HG03108 (cell line): ENCODE results near the gene RMND1.

Experiments
- ATAC-seq: cut with Tn5 transposase; IDR thresholded peaks from one replicate; pipeline ENCODE4 v1.9.1; 2021; ENCODE audit warnings: moderate library complexity; ENCODE audit not compliant: unreplicated experiment

Gene RMND1, protein sequence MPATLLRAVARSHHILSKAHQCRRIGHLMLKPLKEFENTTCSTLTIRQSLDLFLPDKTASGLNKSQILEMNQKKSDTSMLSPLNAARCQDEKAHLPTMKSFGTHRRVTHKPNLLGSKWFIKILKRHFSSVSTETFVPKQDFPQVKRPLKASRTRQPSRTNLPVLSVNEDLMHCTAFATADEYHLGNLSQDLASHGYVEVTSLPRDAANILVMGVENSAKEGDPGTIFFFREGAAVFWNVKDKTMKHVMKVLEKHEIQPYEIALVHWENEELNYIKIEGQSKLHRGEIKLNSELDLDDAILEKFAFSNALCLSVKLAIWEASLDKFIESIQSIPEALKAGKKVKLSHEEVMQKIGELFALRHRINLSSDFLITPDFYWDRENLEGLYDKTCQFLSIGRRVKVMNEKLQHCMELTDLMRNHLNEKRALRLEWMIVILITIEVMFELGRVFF

DNA sequence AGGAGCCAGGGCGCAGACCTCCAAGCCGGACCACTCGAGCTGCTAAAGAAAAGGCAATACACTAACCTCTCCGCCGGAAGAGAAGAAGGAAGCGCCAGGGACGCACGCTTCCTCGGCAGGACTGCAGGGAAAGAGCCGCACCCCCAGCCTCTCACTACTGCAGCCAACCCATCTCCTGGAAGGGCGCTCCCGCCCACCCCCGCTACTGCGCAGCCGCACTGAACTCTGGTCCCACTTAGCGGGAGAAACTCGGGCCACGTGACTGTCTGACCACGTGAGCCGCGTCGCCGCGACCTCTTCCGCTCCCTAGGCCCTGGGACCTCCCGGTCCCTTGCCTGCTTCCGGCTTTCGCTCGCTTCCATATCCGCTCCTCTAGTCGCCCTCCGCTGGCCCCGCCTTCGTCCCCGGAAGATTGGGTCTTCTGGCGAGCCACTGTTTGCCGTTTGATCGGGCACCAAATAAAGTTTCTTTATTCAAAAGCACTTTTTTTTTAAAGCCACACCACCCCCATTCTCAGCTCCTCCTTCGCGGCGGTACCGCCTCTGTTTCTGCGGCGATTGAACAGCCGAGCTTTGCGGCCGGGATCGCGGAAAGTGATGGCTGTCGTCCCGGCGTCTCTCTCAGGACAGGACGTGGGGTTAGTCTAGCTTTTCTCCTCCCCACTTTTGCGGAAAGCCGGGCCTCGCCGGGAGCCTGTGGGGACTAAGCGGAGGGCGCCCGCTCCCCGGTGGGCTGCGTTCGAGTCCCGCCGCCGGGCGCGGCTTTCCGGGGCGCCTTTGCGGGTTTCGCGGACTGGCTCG is at the start of gene RMND1:
Gene RMND1, minus strand, starts transcription at position 177 of the 800 bp plus-strand sequence. CDS start 6,315 bp downstream, outside the sequence.
- ATAC-seq, result peak; percentile 97

DNA sequence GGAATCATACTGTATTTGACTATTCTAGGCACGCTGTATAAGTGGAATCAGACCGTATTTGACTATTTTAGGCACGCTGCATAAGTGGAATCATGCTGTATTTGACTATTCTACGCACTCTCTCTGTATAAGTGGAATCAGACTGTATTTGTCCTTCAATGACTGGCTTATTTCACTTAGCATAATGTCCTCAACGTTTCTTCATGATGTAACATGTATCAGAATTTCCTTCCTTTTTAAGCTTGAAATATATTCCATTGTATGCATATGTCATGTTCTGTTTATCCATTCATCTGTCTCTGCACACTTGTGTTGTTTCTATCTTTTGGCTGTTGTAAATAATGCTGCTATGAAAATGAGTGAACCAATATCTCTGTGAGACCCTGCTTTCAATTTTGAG is 47.6 kb upstream of the RMND1 start:
- ATAC-seq, result no peak

DNA sequence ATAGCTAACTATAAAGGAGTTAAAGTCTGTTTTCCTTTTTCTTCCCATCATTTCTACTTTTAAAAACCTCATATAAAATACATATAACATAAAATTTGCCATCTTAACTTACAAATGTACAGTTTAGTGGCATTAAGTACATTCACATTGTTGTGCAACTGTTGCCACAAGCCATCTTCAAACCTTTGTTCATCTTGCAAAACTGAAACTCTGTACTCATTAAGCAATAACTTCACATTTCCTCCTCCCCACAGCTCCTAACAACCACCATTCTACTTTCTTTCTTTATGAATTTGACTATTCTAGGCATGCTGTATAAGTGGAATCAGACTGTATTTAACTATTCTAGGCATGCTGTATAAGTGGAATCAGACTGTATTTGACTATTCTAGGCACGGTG is 46.4 kb upstream of the RMND1 start:
- ATAC-seq, result peak; percentile 72

DNA sequence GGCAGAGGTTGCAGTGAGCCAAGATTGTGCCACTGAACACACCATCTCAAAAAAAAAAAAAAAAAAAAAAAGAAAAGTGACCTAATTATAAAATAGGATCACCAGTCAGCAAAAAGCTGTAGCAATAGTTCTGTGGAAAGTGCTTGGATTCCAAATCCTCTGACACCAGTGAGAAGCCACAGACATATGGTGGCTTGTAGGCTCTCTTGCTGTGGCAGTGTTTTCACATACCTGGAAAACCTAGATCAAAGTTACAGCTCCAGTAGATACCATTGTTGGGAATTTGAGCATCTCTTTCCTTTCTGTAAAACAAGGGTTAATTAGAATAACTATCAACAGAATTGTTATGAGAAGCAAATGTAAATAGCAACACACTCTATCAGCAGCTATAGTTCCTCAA is 46.0 kb upstream of the RMND1 start:
- no peak for ATAC-seq

DNA sequence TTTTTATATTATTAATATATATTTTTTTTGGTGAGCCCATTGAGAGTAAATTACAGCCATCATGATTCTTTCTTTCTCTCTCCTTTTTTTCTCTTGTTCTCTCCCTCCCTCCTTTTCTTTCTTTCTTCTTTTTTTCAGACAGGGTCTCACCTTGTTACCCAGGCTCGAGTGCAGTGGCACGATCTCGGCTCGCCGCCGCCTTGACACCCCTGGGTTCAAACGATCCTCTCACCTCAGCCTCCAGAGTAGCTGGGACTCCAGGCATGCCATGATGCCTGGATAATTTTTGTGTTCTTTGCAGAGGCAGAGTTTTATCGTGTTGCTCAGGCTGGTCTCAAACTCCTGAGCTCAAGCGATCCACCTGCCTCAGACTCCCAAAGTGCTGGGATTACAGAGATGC is 43.5 kb upstream of the RMND1 start:
- no peak for ATAC-seq

DNA sequence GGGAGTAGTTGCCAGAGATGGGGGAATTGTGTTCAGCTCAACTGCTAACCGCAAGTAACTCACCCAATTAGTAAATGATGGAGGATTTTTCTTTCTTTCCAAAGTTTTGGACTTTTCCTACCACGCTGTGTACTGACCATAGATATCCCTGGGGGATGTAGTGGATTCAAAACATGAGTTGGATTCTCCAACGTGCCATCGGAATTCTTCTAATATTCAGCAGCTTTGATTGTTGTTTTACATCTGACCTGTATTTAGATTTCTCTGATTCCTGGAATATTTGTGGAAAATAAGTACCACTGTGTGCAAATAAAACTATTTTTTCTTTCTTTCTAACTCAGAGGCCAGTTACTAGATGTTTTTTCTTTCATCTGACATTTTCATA is 43.0 kb upstream of the RMND1 start:
- ATAC-seq, result no peak

DNA sequence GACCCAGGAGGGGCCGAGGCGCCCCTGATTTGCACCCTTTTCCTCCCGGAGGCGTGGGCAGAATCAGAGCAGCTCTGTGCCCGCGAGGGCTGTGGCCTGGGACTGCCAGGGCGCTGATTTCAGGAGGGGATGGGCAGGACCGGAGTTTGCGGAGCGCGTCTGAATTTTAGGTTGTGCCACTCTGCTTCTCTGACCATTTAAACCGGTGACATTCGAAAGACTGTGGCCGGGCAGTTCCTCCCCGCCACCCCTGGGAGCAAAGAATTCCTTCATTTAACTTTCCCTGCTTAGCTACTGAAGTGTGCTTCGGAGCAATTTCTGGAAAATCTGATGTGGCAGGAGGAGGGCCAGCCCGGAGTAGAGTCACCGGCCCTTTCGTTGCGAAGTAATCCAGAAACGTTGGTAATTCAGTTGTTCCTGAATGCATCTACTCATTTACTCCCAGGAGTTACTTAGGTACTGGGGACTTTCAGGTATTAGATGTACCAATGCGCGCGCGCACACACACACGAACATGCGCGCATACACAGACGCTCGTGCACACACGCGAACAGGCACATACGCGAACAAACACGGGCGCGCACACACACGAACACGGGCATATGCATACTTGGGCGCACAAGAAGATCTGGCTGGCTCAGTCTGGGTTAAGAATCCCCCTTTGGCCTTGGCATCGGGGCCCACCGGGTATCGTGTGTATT is 42.5 kb upstream of the RMND1 start:
- ATAC-seq, result no peak

DNA sequence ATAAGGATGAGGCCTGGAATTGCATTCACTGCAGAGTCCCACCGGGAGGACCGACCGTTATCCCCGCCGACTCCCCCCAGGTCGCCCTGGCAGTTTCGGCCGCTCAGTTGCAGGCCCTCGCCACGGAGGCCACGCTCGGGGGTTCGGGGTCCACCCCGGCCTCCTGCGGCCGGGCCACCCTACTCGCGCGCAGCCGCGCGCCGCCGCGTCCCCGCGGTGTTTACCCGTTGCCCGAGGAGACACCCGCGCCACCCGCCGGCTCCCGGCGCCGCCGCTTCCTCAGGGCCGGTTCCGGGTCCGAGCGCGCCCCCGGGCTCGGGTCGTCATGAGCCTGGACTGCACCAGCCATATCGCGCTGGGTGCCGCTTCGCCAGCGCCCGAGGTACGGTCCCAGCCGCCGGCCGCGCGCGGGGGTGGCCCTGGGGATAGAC is 41.9 kb upstream of the RMND1 start, which contains the start of gene CCDC170:
Gene CCDC170, plus strand, starts transcription at position 214 of the 431 bp plus-strand sequence. Its CDS starts 112 bp downstream, at position 326.
- ATAC-seq, result no peak

DNA sequence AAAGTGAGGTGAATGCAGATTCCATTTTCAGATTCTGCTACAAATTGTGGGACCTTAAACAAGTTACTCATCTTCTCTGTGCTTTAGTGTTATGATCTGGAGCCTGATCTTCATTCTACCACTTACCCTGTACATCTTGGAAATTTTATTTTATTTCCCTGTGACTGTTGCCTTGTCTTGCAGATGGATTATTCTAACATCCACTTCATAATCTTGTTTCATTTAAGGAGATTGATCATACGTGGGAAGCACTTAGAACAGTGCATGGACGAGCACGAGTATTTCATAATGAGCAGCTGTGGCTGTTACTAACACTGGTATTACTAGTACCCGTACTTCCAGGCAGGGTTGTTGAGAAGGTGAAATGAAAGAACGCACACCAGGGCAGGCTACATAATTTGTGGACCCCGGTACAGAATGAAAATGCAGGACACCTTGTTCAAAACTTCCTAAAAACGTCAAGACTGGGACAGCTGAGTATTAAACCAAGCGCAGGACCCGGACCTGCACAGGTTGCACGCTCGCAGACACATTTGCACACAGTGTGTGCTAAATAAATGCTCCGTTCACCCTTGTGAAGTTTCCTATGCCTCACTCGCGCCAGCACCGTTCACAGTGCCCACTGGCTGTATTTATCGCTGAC is 41.4 kb upstream of the RMND1 start:
- no peak for ATAC-seq

DNA sequence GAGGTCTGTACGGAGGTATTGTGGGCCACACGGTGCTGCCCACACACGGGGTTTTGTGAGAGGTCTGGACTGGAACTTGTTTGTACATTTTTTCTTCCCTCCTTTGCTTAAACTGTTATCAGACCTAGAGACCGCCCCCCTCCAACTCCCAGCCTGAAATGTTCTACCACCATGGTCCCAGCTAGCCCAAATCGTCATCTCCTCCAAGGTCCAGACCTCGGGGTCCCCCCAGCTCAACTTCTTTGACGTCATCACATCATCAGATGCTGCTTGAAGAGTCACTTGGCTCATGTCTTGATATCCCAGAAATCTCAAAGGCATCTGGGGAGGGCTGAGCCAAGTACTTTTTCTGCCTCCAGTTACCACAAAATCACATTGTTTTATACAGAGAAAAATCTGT is 39.1 kb upstream of the RMND1 start:
- ATAC-seq, result no peak

DNA sequence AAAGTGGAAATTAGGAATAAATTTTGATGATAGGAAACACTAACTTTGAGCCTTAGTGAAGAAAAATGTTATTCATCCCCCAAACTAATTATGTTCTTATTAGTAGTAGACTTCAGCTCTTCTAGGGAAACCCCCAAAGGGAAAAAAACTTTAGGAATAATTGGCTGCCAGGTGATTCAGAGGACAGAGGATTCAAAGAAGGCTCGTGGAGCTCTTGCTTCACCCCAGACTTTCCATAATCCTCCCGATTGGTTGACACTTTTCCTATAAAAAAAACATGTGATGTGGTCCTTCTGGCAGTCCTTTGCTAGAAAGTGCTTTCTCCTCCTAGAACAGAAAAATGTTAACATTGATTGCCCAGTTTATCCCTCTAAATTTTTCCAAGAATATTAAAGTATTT is 36.3 kb upstream of the RMND1 start:
- ATAC-seq, result no peak

DNA sequence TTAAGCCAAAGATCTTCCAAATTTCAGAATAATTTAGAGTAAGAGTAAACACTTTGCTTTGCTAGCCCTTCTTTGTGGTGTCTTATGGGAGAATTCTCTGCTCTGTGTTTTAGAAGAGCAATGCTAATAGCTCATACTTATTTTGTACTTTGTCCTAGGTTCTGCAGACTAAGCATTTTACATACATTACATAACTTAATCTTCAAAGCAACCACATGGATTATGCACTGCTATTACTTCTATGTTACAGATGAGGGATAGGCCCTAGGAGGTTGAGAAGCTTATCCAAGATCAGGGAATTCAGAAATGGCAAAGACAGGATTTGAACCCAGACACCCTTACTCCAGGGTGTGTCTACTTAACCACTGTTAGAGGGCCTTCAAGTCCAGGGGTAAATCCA is 32.1 kb upstream of the RMND1 start:
- ATAC-seq, result no peak

DNA sequence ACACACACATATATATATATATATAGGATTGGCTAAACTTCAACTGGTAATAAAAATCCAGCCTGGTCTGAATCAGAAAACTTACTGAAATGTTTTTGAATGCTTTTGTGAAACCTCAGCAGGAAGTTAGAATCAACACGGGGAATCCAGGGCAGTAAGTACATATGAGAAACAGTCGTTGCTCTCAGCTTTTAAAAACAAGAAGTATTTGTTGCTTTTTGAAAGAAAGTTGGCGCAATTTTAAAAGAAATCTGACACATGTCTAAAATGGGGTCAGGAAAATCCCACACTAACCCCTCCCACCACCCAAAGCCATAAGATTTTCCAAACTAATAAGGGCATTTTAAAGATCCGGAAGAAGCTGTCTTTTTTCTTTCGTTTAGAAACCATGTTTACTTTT is 30.4 kb upstream of the RMND1 start:
- peak; percentile 55 for ATAC-seq

DNA sequence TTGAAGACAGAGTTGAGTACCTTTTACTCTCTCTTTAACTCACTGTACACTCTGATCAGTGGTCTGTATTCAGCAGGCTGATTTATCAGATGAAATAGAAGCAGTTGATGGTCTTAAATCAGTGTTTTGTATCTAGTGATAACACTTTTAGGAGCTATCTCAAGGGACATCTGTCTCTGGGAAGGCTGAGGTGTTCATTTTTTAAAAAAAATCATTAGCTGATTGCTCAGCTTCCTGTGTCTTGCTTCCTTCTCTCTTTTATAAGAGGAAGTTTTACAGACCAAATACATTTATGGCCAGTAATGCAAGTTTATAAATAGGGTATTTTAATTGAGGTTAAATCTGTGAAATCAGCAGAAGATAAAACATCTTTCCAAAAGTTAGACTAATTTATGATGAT is 29.9 kb upstream of the RMND1 start:
- ATAC-seq, result peak; percentile 18

DNA sequence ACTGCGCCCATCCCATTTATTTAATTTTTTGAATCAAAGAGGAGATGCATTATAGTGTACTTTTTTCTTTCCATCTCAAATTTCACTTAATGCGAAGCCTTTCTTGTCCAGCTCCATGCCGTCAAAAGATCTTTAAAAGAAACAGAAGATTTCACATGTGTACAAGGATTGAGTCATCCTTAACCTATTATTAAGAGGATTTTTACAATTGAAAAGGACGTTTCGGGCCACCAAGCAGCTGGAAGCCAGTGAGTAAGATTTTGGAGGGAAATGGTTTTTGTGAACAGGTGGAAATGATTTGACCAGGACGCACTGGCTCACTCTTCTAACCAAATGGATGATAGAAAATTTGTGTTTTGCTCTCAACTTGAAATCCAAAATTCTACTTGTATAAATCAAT is 26.7 kb upstream of the RMND1 start:
- no peak for ATAC-seq

DNA sequence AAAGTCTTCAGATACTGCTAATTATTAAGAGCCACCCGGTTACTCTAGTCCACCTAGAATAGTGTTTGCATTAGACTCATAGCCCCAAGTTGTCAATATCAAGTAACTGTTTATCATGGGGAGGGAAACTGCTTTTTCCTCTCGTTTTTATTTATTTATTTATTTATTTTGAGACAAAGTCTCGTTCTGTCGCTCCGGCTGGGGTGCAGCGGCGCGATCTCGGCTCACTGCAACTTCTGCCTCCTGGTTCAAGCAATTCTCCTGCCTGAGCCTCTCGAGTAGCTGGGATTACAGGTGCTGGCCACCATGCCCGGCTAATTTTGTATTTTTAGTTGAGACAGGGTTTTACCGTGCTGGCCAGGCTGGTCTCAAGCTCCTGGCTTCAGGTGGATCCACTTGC is 25.8 kb upstream of the RMND1 start:
- ATAC-seq, result no peak

DNA sequence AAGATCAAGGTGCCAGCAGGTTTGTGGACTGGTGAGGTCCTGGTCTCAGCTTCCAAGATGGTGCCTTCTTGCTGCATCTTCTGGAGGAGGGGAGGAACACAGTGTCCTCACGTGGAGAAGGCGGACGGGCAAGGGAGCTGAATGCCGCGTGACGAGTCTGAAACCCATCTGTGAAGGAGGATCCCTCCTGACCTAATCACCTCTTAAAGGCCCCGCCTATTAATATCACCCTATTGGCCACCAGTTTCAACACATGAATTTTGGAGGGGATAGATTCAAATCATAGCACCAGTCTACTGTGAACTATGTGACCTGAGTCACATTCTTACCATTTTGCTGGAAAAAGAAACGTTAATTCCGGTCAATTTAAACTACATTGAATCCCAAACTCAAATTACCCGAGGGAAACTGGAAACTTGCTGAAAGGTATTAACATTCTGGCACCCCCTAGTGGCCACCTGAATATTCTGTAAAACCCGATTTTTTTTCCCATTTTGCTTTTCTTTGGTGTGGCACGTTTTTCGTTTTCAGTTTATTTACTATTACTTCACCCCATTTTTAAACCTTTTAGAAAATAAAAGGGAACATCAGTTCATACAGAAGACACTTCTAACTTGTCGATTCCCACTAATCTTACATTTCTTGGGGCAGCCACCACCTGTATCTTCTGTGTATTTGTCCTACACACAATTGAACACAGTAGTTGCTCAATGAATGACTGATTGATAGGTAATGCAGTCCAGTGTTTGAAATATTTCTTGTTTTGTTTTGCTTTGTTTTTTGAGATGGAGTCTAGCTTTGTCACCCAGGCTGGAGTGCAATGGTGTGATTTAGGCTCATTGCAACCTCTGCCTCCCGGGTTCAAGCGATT is 24.0 kb upstream of the RMND1 start:
- no peak for ATAC-seq

DNA sequence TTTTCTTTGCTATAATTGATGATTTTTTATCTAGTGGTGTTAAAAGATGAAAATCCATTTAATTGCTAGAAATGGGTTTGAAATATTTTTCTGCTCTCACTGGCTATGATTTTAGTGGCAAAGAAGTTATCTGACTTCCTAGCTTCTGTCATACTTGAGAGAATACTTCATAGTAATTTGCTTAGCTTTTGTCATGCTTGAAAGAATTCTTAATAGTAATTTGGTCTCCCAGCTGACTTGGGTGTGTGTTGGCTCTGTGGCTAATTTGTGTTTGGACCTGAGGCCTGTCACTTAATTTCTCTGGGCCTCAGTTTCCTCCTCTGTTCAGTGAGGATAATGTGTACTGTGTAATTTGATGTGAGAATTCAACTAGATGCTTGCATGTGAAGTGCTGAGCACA is 12.8 kb upstream of the RMND1 start:
- no peak for ATAC-seq

DNA sequence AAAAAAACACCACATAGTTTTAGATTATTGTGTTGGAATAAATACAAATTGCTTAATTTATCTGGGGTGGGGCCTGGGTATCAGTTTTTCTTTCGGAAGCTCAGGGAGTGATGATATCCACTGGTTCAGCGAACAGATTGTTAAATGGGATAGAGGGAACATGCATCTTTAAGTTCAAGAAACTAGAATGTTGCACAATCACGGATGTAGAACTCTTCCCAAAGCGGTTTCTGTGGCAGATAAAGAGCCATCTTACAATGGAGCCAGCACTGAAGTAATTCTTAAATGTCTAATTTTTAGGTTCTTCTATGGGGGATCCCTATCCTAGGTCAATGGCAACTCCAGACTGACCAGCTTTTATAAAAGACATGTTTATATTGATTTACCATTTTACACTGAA is 9.7 kb upstream of the RMND1 start:
- no peak for ATAC-seq
